ENCODE measurements around the gene GPAM.
"Not testable (repeated sequence)": the region's sequence is repeated elsewhere in the genome, so short reads cannot be mapped to it uniquely, and the experiment has no call there.

The GPAM gene

DNA sequence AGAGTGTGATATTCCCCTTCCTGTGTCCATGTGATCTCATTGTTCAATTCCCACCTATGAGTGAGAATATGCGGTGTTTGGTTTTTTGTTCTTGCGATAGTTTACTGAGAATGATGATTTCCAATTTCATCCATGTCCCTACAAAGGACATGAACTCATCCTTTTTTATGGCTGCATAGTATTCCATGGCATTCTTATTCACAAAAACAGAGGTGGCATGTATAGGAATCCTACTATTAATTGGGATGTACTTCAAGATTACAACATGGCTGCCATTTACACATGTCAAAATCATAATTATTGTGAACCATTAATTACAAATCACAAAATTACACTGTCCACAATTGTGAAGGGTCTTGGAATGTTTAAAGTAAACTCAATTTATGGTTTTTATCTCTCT, 14.1 kb upstream of the GPAM start:
- not testable (repeated sequence) for H3K14ac ChIP-seq (ENCODE audit: low read length); H3K4me3 ChIP-seq (ENCODE audit: low read depth, low read length); H3K4me1 ChIP-seq (ENCODE audit: control insufficient read depth in 1 of 2, insufficient read depth in 2 of 2, low read length in 2 of 2); H2BK5ac ChIP-seq (ENCODE audit: low read depth, low read length, poor library complexity); H4K8ac ChIP-seq (ENCODE audit: low read depth, low read length); H3K9me3 ChIP-seq (ENCODE audit: insufficient read depth, low read depth, low read length); H3K79me2 ChIP-seq (ENCODE audit: control insufficient read depth, insufficient read depth, low read length, poor library complexity); H3K4me2 ChIP-seq (ENCODE audit: low read length); H3K23ac ChIP-seq (ENCODE audit: low read length); H2AK5ac ChIP-seq (ENCODE audit: low read length); H3K4ac ChIP-seq (ENCODE audit: low read depth, low read length); H3K79me1 ChIP-seq (ENCODE audit: low read length); DNase-seq; H4K12ac ChIP-seq (ENCODE audit: low read depth, low read length); H3K27me3 ChIP-seq (ENCODE audit: insufficient read depth, low read length); H3K18ac ChIP-seq (ENCODE audit: low read length); H2BK120ac ChIP-seq (ENCODE audit: insufficient read depth, low read length, poor library complexity); H2AFZ ChIP-seq (ENCODE audit: insufficient read depth, low read length, poor library complexity); H3K27ac ChIP-seq (ENCODE audit: low read depth, low read length); H2BK12ac ChIP-seq (ENCODE audit: low read length); H3K9ac ChIP-seq (ENCODE audit: low read length); H3K36me3 ChIP-seq (ENCODE audit: control insufficient read depth in 1 of 2, insufficient read depth in 2 of 2, low read length in 2 of 2); H4K91ac ChIP-seq (ENCODE audit: low read depth, low read length)
- no CpG with 5 or more reads among the region's 2 CpGs for WGBS (ENCODE audit: extremely low coverage, insufficient coverage, insufficient read length)

DNA sequence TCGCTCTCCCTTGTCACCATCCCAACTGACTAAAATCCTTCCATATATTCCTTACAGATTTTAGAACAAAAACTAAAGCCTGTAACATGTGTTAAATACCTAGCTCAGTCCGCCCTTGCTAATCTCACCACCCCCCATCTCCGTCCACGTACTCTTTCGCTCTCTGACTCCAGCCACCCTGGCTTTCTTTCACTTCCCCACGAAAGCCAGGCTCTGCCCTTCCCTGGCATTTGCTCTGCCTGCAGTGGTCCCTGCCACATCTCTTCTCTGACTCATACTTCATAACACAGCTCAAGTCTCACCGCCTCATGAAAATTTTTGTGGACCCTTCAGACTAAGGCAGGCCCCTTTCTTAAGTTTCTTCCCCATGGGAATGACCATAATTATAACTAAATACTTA, 11.7 kb upstream of the GPAM start:
- DNase-seq: no peak
- no peak overlapping the region for H3K14ac ChIP-seq (ENCODE audit: low read length)
- no peak overlapping the region for H3K9ac ChIP-seq (ENCODE audit: low read length)
- H3K79me1 ChIP-seq (ENCODE audit: low read length): no peaks in the 10 kb centered on the region
- H3K27ac ChIP-seq (ENCODE audit: low read depth, low read length): no peak overlapping the region
- no peak overlapping the region for H2BK5ac ChIP-seq (ENCODE audit: low read depth, low read length, poor library complexity)
- no peaks in the 10 kb centered on the region for H3K27me3 ChIP-seq (ENCODE audit: insufficient read depth, low read length)
- H2AK5ac ChIP-seq (ENCODE audit: low read length): no peak overlapping the region
- no peak overlapping the region for H4K8ac ChIP-seq (ENCODE audit: low read depth, low read length)
- H3K36me3 ChIP-seq (ENCODE audit: control insufficient read depth in 1 of 2, insufficient read depth in 2 of 2, low read length in 2 of 2): no peaks in the 10 kb centered on the region
- H3K79me2 ChIP-seq (ENCODE audit: control insufficient read depth, insufficient read depth, low read length, poor library complexity): no peaks in the 10 kb centered on the region
- H4K91ac ChIP-seq (ENCODE audit: low read depth, low read length): no peak overlapping the region
- no peak overlapping the region for H3K4me3 ChIP-seq (ENCODE audit: low read depth, low read length)
- H3K23ac ChIP-seq (ENCODE audit: low read length): no peak overlapping the region
- no peaks in the 10 kb centered on the region for H3K9me3 ChIP-seq (ENCODE audit: insufficient read depth, low read depth, low read length)
- no peaks in the 10 kb centered on the region for H3K4me1 ChIP-seq (ENCODE audit: control insufficient read depth in 1 of 2, insufficient read depth in 2 of 2, low read length in 2 of 2)
- H3K4me2 ChIP-seq (ENCODE audit: low read length): no peak overlapping the region
- no peak overlapping the region for H2BK120ac ChIP-seq (ENCODE audit: insufficient read depth, low read length, poor library complexity)
- no peak overlapping the region for H2BK12ac ChIP-seq (ENCODE audit: low read length)
- 100% methylated on average over 3 of the region's 7 CpGs for WGBS (ENCODE audit: extremely low coverage, insufficient coverage, insufficient read length)
- H2AFZ ChIP-seq (ENCODE audit: insufficient read depth, low read length, poor library complexity): no peak overlapping the region
- H4K12ac ChIP-seq (ENCODE audit: low read depth, low read length): no peak overlapping the region
- H3K4ac ChIP-seq (ENCODE audit: low read depth, low read length): no peak overlapping the region
- H3K18ac ChIP-seq (ENCODE audit: low read length): no peak overlapping the region

DNA sequence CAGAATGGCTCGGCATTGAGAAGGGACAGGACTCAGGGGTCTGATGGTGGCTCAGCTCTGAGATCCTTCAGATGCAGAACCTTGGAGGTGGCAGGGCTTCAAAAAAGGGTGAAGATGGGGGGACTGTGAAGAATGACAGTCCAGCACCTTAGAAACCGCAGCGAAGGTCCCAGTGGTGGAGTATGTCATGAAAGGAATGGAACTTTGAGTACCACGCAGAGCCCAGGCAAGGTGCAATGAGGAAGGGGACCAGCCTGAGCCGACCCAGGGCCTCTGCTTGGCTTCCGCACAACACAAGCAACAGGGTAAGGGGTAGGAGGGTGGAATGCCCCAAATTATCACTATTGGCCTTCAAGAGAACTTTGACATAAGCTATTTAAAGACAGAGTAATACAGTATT, 8.2 kb upstream of the GPAM start:
- H2BK12ac ChIP-seq (ENCODE audit: low read length): no peak overlapping the region

DNA sequence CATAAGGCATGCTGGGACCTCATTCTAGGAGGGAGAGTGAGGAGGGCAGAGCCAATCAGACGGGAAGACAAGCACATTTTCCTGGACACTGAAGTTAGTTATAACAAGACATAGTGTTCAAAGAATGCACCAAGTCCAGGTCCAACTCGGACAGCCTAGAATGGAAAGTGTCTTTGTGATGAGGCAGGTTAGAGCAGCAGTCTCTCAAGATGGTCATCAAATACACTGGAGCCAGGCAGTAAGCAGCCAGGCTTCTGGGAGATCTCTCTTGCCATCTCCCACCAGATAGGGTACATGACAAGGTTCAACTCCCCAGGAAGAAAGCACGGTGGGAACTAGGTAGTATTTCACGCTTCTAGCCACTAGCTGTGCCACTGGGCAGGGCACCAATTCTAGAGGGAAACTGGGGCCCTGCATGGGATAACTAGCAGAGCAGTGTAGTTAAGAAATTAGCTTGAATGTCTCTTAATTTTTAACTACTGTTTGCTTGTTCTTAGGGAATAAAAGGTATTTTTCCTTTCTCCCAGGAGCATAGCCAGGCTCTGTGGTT, 7.6 kb upstream of the GPAM start:
- no peaks in the 10 kb centered on the region for H3K9me3 ChIP-seq (ENCODE audit: insufficient read depth, low read depth, low read length)

More for the DNA sequence above, 8.2 kb upstream of the GPAM start:
- Histone ChIP-seq H4K12ac (ENCODE audit: low read depth, low read length) (no peak overlapping the region), H3K4me3 (ENCODE audit: low read depth, low read length) (no peak overlapping the region), H3K79me2 (ENCODE audit: control insufficient read depth, insufficient read depth, low read length, poor library complexity) (no peaks in the 10 kb centered on the region), H3K14ac (ENCODE audit: low read length) (no peak overlapping the region), H4K8ac (ENCODE audit: low read depth, low read length) (no peak overlapping the region), H2BK120ac (ENCODE audit: insufficient read depth, low read length, poor library complexity) (no peak overlapping the region), H3K4me1 (ENCODE audit: control insufficient read depth in 1 of 2, insufficient read depth in 2 of 2, low read length in 2 of 2) (no peaks in the 10 kb centered on the region), H3K27ac (ENCODE audit: low read depth, low read length) (no peak overlapping the region), H3K9me3 (ENCODE audit: insufficient read depth, low read depth, low read length) (no peaks in the 10 kb centered on the region), H3K9ac (ENCODE audit: low read length) (no peak overlapping the region), H3K36me3 (ENCODE audit: control insufficient read depth in 1 of 2, insufficient read depth in 2 of 2, low read length in 2 of 2) (no peaks in the 10 kb centered on the region), H3K27me3 (ENCODE audit: insufficient read depth, low read length) (no peaks in the 10 kb centered on the region), H3K23ac (ENCODE audit: low read length) (no peak overlapping the region), H4K91ac (ENCODE audit: low read depth, low read length) (no peak overlapping the region), H3K79me1 (ENCODE audit: low read length) (no peaks in the 10 kb centered on the region), H3K4ac (ENCODE audit: low read depth, low read length) (no peak overlapping the region), H2AFZ (ENCODE audit: insufficient read depth, low read length, poor library complexity) (no peak overlapping the region), H3K4me2 (ENCODE audit: low read length) (no peak overlapping the region), H3K18ac (ENCODE audit: low read length) (no peak overlapping the region), H2AK5ac (ENCODE audit: low read length) (no peak overlapping the region), H2BK5ac (ENCODE audit: low read depth, low read length, poor library complexity) (no peak overlapping the region)
- WGBS (ENCODE audit: extremely low coverage, insufficient coverage, insufficient read length): no CpG with 5 or more reads among the region's 6 CpGs
- DNase-seq: no peak

More for the DNA sequence above, 7.6 kb upstream of the GPAM start:
- DNase-seq: no peak
- H3K79me2 ChIP-seq (ENCODE audit: control insufficient read depth, insufficient read depth, low read length, poor library complexity): no peaks in the 10 kb centered on the region
- no peaks in the 10 kb centered on the region for H3K4me1 ChIP-seq (ENCODE audit: control insufficient read depth in 1 of 2, insufficient read depth in 2 of 2, low read length in 2 of 2)
- H2BK5ac ChIP-seq (ENCODE audit: low read depth, low read length, poor library complexity): no peak overlapping the region
- no CpG with 5 or more reads among the region's 4 CpGs for WGBS (ENCODE audit: extremely low coverage, insufficient coverage, insufficient read length)
- H3K18ac ChIP-seq (ENCODE audit: low read length): no peak overlapping the region
- H3K27me3 ChIP-seq (ENCODE audit: insufficient read depth, low read length): no peaks in the 10 kb centered on the region
- H3K79me1 ChIP-seq (ENCODE audit: low read length): no peaks in the 10 kb centered on the region
- H3K23ac ChIP-seq (ENCODE audit: low read length): no peak overlapping the region
- no peak overlapping the region for H4K12ac ChIP-seq (ENCODE audit: low read depth, low read length)
- H3K4ac ChIP-seq (ENCODE audit: low read depth, low read length): no peak overlapping the region
- H3K4me3 ChIP-seq (ENCODE audit: low read depth, low read length): no peak overlapping the region
- H3K9ac ChIP-seq (ENCODE audit: low read length): no peak overlapping the region
- no peak overlapping the region for H2BK12ac ChIP-seq (ENCODE audit: low read length)
- no peak overlapping the region for H3K4me2 ChIP-seq (ENCODE audit: low read length)
- H3K14ac ChIP-seq (ENCODE audit: low read length): no peak overlapping the region
- H4K8ac ChIP-seq (ENCODE audit: low read depth, low read length): no peak overlapping the region
- H2AK5ac ChIP-seq (ENCODE audit: low read length): no peak overlapping the region
- H3K36me3 ChIP-seq (ENCODE audit: control insufficient read depth in 1 of 2, insufficient read depth in 2 of 2, low read length in 2 of 2): no peaks in the 10 kb centered on the region
- no peak overlapping the region for H4K91ac ChIP-seq (ENCODE audit: low read depth, low read length)
- no peak overlapping the region for H2BK120ac ChIP-seq (ENCODE audit: insufficient read depth, low read length, poor library complexity)
- H2AFZ ChIP-seq (ENCODE audit: insufficient read depth, low read length, poor library complexity): no peak overlapping the region
- no peak overlapping the region for H3K27ac ChIP-seq (ENCODE audit: low read depth, low read length)
